MCF 10A (cell line): ENCODE data around the gene GPC6. TPM values are rescaled to one million over a fixed set of nuclear protein-coding genes. Genes with fewer than 3 reads are reported as not detected.

Experiments
- BruUV-seq: library from RNA; stranded (reverse); fragments of 400-500 nt; replicated peaks from 2 replicates; lab custom pipeline; 2021; lab: Mats Ljungman, UMichigan
- CTCF ChIA-PET: fragments of 300-600 bp; sonication (Branson Sonifier 250); formaldehyde crosslinking; extraction: SDS; loops from one replicate; lab custom pipeline; 2021; ENCODE audit warnings: antibody characterized with exemption, inconsistent platforms; lab: Yijun Ruan, JAX
- POLR2A ChIA-PET: fragments of 300-600, 350-650 bp; sonication (Branson Sonifier 250); formaldehyde crosslinking; extraction: SDS; loops from one replicate; lab custom pipeline; 2020; ENCODE audit warnings: antibody characterized with exemption, inconsistent platforms; lab: Yijun Ruan, JAX
- DNase-seq: peaks from one replicate; pipeline ENCODE4 v3.0.0-alpha.2; 2018; ENCODE audit not compliant: unreplicated experiment
- H3K27ac Mint-ChIP-seq: one replicate; pipeline ENCODE4 v1.8.0; 2022; ENCODE audit warnings: mild to moderate bottlenecking, low read depth, mixed read lengths; ENCODE audit not compliant: unreplicated experiment
- H3K27me3 Mint-ChIP-seq: one replicate; pipeline ENCODE4 v1.8.0; 2022; ENCODE audit warnings: mixed read lengths; ENCODE audit not compliant: insufficient read depth, unreplicated experiment
- H3K36me3 Mint-ChIP-seq: one replicate; pipeline ENCODE4 v1.8.0; 2022; ENCODE audit warnings: mild to moderate bottlenecking, moderate library complexity, mixed read lengths; ENCODE audit not compliant: insufficient read depth, unreplicated experiment
- H3K4me1 Mint-ChIP-seq: one replicate; pipeline ENCODE4 v1.8.0; 2022; ENCODE audit warnings: mixed read lengths; ENCODE audit not compliant: insufficient read depth, unreplicated experiment
- H3K4me3 Mint-ChIP-seq: one replicate; pipeline ENCODE4 v1.8.0; 2022; ENCODE audit warnings: mild to moderate bottlenecking, moderate library complexity, mixed read lengths; ENCODE audit not compliant: unreplicated experiment
- H3K9me3 Mint-ChIP-seq: one replicate; pipeline ENCODE4 v1.8.0; 2022; ENCODE audit warnings: mixed read lengths; ENCODE audit not compliant: unreplicated experiment
- intact Hi-C: fragments of 100-400 bp; cut with micrococcal nuclease; formaldehyde crosslinking; loops from 2 replicates; pipeline ENCODE4 v1.14.1; 2022
- total RNA-seq: library from RNA; stranded (reverse); gene quantifications from 2 replicates; pipeline ENCODE4 v1.2.3, GENCODE V29; 2022
- TF ChIP-seq, protein P1 (sequence below): fragments of 200-600 bp; IDR thresholded peaks from one replicate; pipeline ENCODE4 v1.8.0; 2022; ENCODE audit warnings: antibody characterized with exemption, mild to moderate bottlenecking; ENCODE audit not compliant: unreplicated experiment

GPC6 gene
- total RNA-seq, 1 experiment from 2014 or later: 8.4 TPM

DNA sequence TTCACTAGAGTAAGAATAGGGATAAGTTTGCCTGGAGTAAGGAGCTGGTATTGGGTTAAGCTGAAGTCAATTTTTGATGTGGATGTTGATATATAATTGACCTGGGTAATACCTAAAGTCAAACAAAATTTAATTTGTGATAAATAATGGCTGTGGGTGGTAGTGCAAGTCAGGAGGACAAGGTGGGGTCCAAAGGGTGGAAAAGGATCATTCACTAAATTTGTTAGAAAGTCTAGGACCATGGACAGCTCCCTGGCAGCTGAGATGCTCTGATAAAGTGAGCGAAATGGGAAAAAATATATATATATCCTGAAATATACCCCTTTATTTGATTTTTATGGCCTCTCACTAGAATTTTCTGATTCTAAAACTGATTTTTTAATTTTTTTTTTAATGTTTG, 463.5 kb downstream of the GPC6 start:
- ChIA-PET CTCF (interaction anchor here (0.6 kb wide), 1 partner anchor 721 kb away, joined by 3 read pairs; no protein-coding TSS in a partner anchor), POLR2A (interaction anchor here (0.7 kb wide), 1 partner anchor 52 kb away, joined by 3 read pairs; no protein-coding TSS in a partner anchor)
- H3K4me3 Mint-ChIP-seq: no peak overlapping the region
- no TSS peak for BruUV-seq
- no peaks in the 10 kb centered on the region for H3K4me1 Mint-ChIP-seq
- TF ChIP-seq, protein P1, sequence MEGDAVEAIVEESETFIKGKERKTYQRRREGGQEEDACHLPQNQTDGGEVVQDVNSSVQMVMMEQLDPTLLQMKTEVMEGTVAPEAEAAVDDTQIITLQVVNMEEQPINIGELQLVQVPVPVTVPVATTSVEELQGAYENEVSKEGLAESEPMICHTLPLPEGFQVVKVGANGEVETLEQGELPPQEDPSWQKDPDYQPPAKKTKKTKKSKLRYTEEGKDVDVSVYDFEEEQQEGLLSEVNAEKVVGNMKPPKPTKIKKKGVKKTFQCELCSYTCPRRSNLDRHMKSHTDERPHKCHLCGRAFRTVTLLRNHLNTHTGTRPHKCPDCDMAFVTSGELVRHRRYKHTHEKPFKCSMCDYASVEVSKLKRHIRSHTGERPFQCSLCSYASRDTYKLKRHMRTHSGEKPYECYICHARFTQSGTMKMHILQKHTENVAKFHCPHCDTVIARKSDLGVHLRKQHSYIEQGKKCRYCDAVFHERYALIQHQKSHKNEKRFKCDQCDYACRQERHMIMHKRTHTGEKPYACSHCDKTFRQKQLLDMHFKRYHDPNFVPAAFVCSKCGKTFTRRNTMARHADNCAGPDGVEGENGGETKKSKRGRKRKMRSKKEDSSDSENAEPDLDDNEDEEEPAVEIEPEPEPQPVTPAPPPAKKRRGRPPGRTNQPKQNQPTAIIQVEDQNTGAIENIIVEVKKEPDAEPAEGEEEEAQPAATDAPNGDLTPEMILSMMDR: no peak
- no peak overlapping the region for H3K27ac Mint-ChIP-seq
- intact Hi-C loops: loop anchor here (5.0 to 10.0 kb wide), 2 partner anchors 332 to 465 kb away; partner anchors contain the start of gene GPC6
- peak; percentile 50 for DNase-seq
- no peaks in the 10 kb centered on the region for H3K27me3 Mint-ChIP-seq
- H3K36me3 Mint-ChIP-seq: no peaks in the 10 kb centered on the region
- H3K9me3 Mint-ChIP-seq: no peaks in the 10 kb centered on the region

DNA sequence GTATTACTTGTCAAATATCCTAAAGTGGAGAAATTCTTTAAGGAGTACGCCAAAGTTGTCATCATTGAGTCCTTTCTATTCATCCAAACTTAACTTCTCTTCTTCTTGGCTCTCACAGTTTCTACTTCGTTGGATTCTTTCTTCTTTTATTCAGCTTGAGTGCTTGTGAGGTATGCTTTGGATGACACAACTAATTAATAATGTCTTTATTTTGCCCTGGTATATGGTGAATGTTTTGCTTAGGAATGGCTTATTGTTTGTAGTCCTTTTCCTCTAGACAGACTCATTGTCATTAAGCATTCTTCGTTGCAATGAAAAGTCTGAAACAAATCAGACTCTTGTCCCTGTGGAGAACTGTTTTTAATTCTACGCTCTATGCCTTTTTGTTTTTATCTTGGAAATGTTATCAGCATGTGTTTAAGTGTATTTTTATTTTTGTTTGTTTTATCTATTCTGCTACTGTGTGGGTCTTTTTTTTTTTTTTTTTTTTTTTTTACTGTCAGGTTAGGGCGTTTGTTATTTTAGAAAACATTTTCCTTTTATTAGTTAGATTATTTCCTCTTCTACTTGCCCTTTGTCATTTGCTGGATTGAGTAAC, 471.5 kb downstream of the GPC6 start:
- intact Hi-C loops: loop anchor here (10.0 kb wide), 1 partner anchor 473 kb away; the partner anchor contains the start of gene GPC6
- no peaks in the 10 kb centered on the region for H3K36me3 Mint-ChIP-seq
- H3K9me3 Mint-ChIP-seq: peaks cover 8% of the 10 kb centered on the region
- no peaks in the 10 kb centered on the region for H3K4me1 Mint-ChIP-seq
- no peaks in the 10 kb centered on the region for H3K27me3 Mint-ChIP-seq
- no TSS peak for BruUV-seq
- H3K27ac Mint-ChIP-seq: no peak overlapping the region
- ChIA-PET CTCF (no interaction called here), POLR2A (no interaction called here)
- TF ChIP-seq, protein P1: no peak
- no peak for DNase-seq
- no peak overlapping the region for H3K4me3 Mint-ChIP-seq

DNA sequence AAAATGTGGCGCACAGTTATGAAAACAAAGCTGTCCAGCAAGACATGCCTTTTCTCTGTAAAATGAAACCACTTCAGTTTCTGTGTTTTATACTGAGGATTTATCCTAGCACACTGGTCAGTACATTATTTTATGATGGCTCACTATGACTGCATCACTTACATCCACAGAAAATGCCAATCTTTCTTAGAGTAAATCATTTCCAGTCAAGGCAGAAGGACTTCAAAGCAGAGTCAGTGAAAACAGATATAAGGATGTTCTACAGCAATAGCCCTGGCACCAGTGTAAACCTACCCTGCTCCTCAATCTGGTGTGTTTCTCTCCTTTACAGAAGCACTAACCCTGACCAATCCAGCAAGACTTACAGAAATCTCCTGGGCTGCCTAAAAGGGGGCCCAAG, 473.5 kb downstream of the GPC6 start:
- peaks cover 8% of the 10 kb centered on the region for H3K9me3 Mint-ChIP-seq
- H3K27me3 Mint-ChIP-seq: no peaks in the 10 kb centered on the region
- DNase-seq: no peak
- H3K4me3 Mint-ChIP-seq: no peak overlapping the region
- H3K27ac Mint-ChIP-seq: no peak overlapping the region
- no peaks in the 10 kb centered on the region for H3K36me3 Mint-ChIP-seq
- ChIA-PET CTCF (no interaction called here), POLR2A (no interaction called here)
- TF ChIP-seq, protein P1: no peak
- intact Hi-C loops: no loop called here
- H3K4me1 Mint-ChIP-seq: no peaks in the 10 kb centered on the region
- BruUV-seq: no TSS peak

DNA sequence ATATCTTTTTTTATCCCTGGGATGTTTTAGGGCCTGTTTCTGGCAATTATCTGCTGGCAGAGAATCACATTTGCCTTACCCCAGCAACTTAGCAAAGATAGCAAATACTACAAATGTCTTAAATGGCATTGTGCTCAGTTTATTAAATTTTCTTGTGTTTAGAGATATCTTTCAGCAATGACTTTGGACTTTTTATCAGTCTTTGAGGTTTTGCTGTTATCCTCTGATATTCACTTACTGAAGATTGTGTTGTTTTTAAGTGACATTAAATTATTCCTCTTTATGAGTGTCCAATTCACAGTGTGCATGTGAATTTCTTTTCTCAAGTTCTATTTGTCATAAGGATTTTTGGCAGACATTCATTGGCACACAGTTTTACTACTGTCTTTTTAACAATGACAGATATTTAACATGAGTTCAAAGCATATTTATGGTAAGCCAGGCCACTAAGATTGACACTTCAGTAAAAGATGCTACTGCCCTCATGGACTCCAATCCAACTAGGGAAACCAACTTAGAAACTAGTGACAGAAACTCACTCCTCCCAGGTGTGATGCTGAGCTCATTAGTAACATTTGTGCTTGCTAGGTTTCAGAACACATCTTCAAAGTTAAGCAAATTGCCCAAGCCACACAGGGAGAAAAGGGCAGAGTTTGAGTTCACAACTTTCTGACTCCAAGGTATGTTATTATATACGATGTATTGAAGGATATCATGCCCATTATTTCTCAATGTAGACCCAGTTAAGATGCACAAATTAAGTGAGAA, 481.9 kb downstream of the GPC6 start:
- no peak overlapping the region for H3K4me3 Mint-ChIP-seq
- intact Hi-C loops: no loop called here
- no peak overlapping the region for H3K27ac Mint-ChIP-seq
- no peaks in the 10 kb centered on the region for H3K36me3 Mint-ChIP-seq
- BruUV-seq: no TSS peak
- ChIA-PET CTCF (no interaction called here), POLR2A (no interaction called here)
- TF ChIP-seq, protein P1: no peak
- H3K27me3 Mint-ChIP-seq: no peaks in the 10 kb centered on the region
- H3K4me1 Mint-ChIP-seq: no peaks in the 10 kb centered on the region
- H3K9me3 Mint-ChIP-seq: no peaks in the 10 kb centered on the region
- no peak for DNase-seq
